Dendritic cell treated with granulocyte-macrophage colony-stimulating factor and Interleukin-4, amounts not matched to agents 40 ng/mL and 50 ng/mL, for 4 days (primary cell): ENCODE results near the gene PRKCA.
"Not testable (repeated sequence)": the region's sequence is repeated elsewhere in the genome, so short reads cannot be mapped to it uniquely, and the experiment has no call there.

Experiments
- H3K27ac Mint-ChIP-seq: one replicate; pipeline ENCODE4 v1.8.0; 2022; ENCODE audit warnings: mild to moderate bottlenecking, mixed read lengths
- H3K27me3 Mint-ChIP-seq: one replicate; pipeline ENCODE4 v1.8.0; 2022; ENCODE audit warnings: mild to moderate bottlenecking, mixed read lengths
- H3K36me3 Mint-ChIP-seq: one replicate; pipeline ENCODE4 v1.8.0; 2022; ENCODE audit warnings: low read depth, mixed read lengths
- H3K4me1 Mint-ChIP-seq: one replicate; pipeline ENCODE4 v1.8.0; 2022; ENCODE audit warnings: low read depth, mixed read lengths
- H3K4me3 Mint-ChIP-seq: one replicate; pipeline ENCODE4 v1.8.0; 2022; ENCODE audit warnings: mild to moderate bottlenecking, moderate library complexity, mixed read lengths
- H3K9me3 Mint-ChIP-seq: one replicate; pipeline ENCODE4 v1.8.0; 2022; ENCODE audit warnings: mixed read lengths
- intact Hi-C: fragments of 100-400 bp; cut with micrococcal nuclease; formaldehyde crosslinking; loops from one replicate; pipeline ENCODE4 v1.15.0; 2022

The PRKCA gene

DNA sequence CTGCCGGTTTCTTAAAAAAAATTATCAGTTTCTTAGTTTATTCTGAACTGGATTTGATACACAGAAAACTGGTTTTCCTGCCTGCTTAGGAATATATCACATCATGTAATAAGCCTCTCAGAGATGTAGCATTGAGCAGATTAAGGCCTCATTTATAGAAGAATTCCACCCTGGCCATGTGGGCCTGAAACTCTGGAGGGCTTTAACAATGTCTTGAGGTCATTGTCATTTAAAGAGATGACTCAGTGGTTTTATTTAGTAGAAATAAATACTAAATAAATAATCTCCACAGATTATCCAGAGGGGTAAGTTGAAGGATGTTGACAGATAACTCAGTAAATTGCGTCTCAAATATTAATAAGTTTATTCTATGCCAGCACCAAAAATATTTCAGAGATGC lies 56.9 kb downstream of the PRKCA start:
- H3K9me3 Mint-ChIP-seq: no peaks in the 10 kb centered on the region
- peaks cover 3% of the 10 kb centered on the region for H3K4me1 Mint-ChIP-seq
- H3K27me3 Mint-ChIP-seq: peaks cover 1% of the 10 kb centered on the region
- intact Hi-C loops: loop anchor here (10.0 kb wide), 1 partner anchor 45 kb away; no protein-coding TSS in a partner anchor
- H3K4me3 Mint-ChIP-seq: no peak overlapping the region
- H3K36me3 Mint-ChIP-seq: no peaks in the 10 kb centered on the region
- no peak overlapping the region for H3K27ac Mint-ChIP-seq

DNA sequence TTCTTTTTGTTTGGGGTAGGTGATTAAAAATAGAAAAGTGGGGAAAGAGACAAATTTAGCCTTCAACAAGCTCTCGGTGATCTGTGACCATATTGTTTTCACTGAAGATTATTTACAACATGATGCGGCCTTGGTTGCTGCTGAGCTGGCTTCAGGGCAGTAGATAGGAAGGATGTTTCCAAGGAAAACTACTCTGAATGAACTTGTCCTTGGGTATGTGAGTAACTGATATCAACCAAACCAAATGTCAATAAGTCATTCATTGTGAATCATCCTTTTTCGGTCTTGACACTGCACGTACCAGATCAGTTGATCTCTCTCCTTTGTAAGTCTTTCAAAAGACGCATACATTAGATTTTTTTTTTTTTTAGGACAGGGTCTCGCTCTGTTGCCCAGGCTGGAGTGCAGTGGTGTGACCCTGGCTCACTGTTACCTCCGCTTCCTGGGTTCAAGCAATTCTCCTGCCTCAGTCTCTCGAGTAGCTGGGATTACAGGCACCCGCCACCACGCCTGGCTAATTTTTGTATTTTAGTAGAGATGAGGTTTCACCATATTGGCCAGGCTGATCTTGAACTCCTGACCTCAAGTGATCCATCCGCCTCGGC lies 58.6 kb downstream of the PRKCA start:
- intact Hi-C loops, H3K27me3 Mint-ChIP-seq, H3K27ac Mint-ChIP-seq, H3K4me3 Mint-ChIP-seq, H3K36me3 Mint-ChIP-seq, H3K9me3 Mint-ChIP-seq: not testable (repeated sequence)
- peaks cover 14% of the 10 kb centered on the region for H3K4me1 Mint-ChIP-seq

DNA sequence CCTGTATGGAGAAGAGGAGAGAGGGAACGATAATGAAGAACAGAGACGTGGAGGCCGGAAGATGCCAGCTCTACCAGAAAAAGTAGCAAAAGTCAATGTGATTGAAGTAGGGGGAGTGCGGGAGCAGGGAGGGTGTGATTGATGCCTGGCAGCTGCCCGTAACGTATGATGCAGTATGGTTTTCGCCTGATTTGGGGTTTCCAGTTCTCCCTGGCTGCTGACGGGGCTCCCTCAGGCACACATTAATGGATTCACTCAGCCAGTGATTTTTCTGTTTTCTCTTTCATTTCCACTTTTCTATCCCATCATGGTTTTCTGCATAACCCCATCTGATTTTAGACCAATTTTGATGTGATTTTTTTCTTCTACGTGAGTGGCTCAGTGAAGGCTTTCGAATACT lies 62.1 kb downstream of the PRKCA start:
- Mint-ChIP-seq H3K4me1 (peaks cover 14% of the 10 kb centered on the region), H3K27me3 (peaks cover 2% of the 10 kb centered on the region), H3K27ac (no peak overlapping the region), H3K4me3 (no peak overlapping the region), H3K36me3 (no peaks in the 10 kb centered on the region), H3K9me3 (no peaks in the 10 kb centered on the region)
- intact Hi-C loops: no loop called here

DNA sequence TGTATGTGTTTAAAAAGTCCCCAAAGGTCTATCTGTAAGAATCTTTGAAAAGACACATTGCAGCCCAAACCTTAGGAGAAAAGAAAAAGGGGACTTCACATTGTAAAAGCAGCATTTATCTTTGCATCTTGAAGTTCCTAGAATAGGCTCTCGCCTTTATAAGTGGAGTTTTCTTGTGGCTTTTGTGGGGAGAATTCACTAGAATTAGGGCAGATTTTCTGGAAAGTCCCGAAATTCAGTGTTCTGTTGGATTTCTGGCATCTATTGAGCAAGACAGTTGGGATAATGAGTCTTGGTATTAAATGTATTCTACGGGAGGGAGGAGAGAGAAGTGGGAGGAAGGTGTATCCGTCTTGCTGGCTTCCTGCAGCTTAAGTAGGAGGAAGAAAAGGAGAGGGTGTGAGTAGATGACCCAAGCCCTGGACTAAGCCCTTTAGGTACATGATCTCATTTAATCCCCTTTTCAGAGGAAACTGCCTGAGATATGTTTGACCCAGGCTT lies 62.6 kb downstream of the PRKCA start:
- Mint-ChIP-seq H3K27ac (no peak overlapping the region), H3K9me3 (no peaks in the 10 kb centered on the region), H3K4me3 (no peak overlapping the region), H3K36me3 (no peaks in the 10 kb centered on the region), H3K4me1 (peaks cover 14% of the 10 kb centered on the region), H3K27me3 (peaks cover 2% of the 10 kb centered on the region)
- intact Hi-C loops: no loop called here

DNA sequence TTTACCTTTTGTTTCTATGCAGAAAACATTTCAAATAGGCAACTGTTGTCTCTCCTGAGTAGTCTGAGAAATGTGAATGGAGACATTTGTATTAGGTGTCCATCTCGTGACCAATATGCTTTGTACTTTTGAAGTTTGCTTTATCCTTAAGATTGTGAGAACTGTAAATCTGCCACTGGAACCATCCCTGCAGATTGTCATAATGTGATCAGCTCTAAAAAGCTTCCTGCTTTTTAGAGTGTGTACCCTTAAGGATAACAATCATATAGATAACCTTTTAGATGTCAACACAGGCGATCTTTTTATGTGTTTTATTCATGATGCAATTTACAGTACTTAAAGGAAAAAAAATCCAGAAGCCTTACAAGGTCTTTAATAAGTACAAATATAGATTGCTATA lies 63.5 kb downstream of the PRKCA start:
- H3K36me3 Mint-ChIP-seq: no peaks in the 10 kb centered on the region
- H3K27me3 Mint-ChIP-seq: peaks cover 2% of the 10 kb centered on the region
- intact Hi-C loops: no loop called here
- no peak overlapping the region for H3K4me3 Mint-ChIP-seq
- H3K4me1 Mint-ChIP-seq: peaks cover 14% of the 10 kb centered on the region
- H3K27ac Mint-ChIP-seq: no peak overlapping the region
- no peaks in the 10 kb centered on the region for H3K9me3 Mint-ChIP-seq

DNA sequence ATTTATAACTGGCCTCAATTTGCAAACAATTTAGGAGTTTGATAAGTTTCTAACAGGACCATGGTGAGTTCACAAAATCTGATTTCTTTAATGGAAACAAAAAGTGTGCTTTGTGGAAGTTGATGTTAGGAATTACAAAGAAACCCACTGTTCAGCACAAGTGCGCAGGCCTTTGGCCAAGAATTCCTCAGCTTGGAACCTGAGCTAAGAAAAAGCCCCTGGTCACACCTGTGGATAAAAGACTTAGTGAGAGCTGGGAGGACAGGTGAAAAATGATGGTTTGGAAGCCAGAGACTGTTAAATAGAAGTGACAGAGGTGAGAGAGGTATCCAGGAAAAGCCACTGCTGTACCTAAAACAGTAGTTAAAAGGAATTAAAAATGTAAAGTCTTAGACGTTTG lies 64.7 kb downstream of the PRKCA start:
- peaks cover 14% of the 10 kb centered on the region for H3K4me1 Mint-ChIP-seq
- peaks cover 2% of the 10 kb centered on the region for H3K27me3 Mint-ChIP-seq
- intact Hi-C loops: no loop called here
- H3K9me3 Mint-ChIP-seq: no peaks in the 10 kb centered on the region
- H3K4me3 Mint-ChIP-seq: no peak overlapping the region
- H3K27ac Mint-ChIP-seq: no peak overlapping the region
- H3K36me3 Mint-ChIP-seq: no peaks in the 10 kb centered on the region

DNA sequence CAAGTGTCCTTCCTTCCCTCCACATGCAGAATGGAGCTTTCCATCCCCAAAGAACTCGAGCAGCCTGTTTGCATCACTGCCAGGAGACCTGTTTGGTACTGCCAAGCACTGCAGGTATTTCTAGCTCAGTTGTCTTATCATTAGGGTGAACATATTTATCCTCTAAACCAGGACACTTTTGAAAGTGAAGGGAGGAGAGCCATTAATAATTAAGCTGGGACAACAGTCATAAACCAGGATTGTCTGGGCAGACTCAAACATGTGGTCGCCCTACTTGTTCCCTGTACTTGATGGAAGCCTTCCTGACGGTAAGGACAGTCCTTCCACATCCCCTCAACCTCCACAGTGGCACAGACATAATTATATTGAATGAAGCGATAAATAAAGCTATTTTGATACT lies 67.4 kb downstream of the PRKCA start:
- H3K27ac Mint-ChIP-seq: no peak overlapping the region
- no peaks in the 10 kb centered on the region for H3K36me3 Mint-ChIP-seq
- peaks cover 6% of the 10 kb centered on the region for H3K4me1 Mint-ChIP-seq
- H3K27me3 Mint-ChIP-seq: no peaks in the 10 kb centered on the region
- no peak overlapping the region for H3K4me3 Mint-ChIP-seq
- intact Hi-C loops: no loop called here
- no peaks in the 10 kb centered on the region for H3K9me3 Mint-ChIP-seq

DNA sequence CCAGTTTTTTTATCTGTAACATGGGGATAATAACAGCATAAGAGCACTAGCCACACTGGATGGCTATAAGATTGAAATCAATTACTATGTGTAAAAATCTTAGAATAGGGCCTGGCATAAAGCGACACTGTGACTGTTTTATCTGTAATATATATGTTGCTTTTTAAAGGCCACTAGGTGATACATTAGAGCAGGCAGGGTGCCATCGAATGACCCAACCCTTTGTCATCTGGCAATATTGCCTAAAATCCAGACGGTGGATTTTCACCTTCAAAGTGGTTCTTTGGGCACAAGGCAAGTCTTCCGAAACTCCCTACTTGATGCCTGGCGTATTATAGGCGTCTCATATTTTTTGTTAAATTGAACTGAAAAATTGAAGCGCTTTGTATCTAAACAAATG lies 69.1 kb downstream of the PRKCA start:
- no peak overlapping the region for H3K4me3 Mint-ChIP-seq
- no peaks in the 10 kb centered on the region for H3K9me3 Mint-ChIP-seq
- no peaks in the 10 kb centered on the region for H3K4me1 Mint-ChIP-seq
- no peaks in the 10 kb centered on the region for H3K27me3 Mint-ChIP-seq
- intact Hi-C loops: no loop called here
- no peak overlapping the region for H3K27ac Mint-ChIP-seq
- no peaks in the 10 kb centered on the region for H3K36me3 Mint-ChIP-seq

DNA sequence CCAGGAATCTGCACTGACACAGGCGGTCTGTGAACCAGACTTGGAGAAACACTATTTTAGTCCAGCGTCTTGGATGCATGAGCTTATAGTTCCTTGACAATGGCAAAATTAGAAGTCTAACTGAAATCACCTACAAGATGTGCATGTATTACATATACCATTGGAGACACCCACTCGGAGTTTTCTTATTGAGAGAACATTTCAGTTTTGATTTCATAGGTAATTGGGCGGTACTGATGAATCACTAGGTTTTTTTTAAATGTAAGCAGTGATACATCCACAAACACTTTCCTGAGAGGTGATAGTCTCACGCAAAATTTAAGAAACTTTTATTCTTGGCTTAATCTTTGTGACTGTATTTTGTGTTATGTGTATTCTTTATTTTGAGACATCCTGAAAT lies 69.8 kb downstream of the PRKCA start:
- no peaks in the 10 kb centered on the region for H3K4me1 Mint-ChIP-seq
- no peaks in the 10 kb centered on the region for H3K9me3 Mint-ChIP-seq
- no peak overlapping the region for H3K27ac Mint-ChIP-seq

DNA sequence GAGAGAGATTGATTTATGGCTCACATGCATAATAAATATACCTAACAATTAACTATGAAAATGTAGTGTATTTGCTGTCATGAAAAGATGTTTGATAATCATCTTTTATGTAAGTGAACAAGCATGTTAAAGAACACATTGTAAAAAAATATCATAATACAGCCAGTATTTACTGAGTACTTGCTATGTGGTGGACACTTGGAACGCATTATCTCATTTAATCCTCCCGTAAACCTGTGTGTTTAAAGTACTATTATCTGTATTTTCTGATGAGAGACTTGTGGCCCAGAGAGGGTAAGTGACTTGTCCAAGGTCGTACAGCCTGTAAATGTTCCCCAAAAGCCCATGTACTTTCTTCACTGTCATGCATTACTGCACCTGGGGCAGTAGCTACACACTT lies 70.7 kb downstream of the PRKCA start:
- intact Hi-C loops: no loop called here
- Mint-ChIP-seq H3K27ac (no peak overlapping the region), H3K9me3 (no peaks in the 10 kb centered on the region), H3K36me3 (no peaks in the 10 kb centered on the region), H3K4me1 (no peaks in the 10 kb centered on the region), H3K27me3 (no peaks in the 10 kb centered on the region), H3K4me3 (no peak overlapping the region)

More for the DNA sequence above, 69.8 kb downstream of the PRKCA start:
- intact Hi-C loops: no loop called here
- Mint-ChIP-seq H3K4me3 (no peak overlapping the region), H3K27me3 (no peaks in the 10 kb centered on the region), H3K36me3 (no peaks in the 10 kb centered on the region)

DNA sequence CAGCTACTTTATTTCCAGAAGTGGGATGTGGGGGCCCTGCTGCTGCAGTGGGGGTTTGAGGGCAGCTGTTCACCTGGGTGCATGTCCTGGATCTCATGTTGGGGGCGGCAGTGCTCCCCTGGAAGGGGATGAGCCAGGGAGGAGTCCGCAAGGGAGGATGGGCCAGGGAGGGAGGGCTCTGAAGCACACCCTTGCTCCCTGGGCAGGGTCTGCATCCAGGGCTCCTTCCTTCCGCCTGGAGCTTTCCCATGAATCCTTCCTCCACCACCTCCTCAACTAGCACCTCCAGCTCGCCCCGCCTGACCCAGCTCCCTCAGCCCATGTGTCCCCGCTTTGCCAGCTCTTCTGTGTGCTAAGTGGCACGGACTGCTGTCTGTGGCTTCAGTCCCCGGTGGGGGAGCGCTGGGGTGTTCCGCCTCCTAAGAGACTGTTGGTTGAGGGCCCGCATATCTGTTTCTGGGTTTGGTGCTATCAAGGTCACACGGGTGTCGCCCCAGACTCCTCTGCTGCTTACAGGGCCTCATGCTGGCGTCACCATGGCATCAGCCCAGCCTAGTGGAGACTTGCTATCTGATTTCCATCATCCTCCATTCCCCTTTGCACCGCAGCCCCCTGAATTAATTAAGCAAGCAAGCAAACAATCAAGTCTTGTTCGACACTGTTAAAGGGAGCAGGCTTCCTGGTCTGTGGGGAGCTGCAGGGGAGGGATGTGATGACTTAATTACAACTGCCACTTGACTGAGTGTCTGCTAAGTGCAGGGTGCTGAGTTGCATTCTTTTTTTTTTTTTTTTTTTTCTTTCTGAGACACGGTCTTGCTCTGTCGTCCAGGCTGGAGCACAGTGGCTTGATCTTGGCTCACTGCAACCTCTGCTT lies 71.8 kb downstream of the PRKCA start:
- intact Hi-C loops: no loop called here
- Mint-ChIP-seq H3K27ac (no peak overlapping the region), H3K4me1 (peaks cover under 1% of the 10 kb centered on the region), H3K27me3 (no peaks in the 10 kb centered on the region), H3K36me3 (no peaks in the 10 kb centered on the region), H3K9me3 (no peaks in the 10 kb centered on the region), H3K4me3 (no peak overlapping the region)

DNA sequence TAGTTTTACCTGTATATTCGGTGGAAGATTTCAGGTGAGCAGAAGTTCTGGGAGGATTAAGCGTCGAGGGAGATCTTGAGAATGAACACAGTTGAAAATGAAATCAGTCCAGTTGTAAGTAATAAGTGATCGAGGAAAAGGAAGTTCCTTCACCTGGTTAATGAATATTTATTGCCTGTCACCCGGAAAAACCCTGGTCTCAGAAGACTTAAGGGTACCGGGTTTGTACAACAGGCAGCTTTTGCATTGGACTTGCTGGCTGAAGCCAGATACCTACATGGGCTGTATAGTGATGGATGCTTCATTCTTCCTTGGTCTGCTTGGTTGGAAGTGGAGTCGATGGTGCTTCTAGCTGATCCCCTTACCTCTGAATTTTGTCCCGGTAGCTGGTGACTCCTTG lies 72.7 kb downstream of the PRKCA start:
- no peaks in the 10 kb centered on the region for H3K36me3 Mint-ChIP-seq
- no peaks in the 10 kb centered on the region for H3K27me3 Mint-ChIP-seq
- H3K27ac Mint-ChIP-seq: no peak overlapping the region
- no peak overlapping the region for H3K4me3 Mint-ChIP-seq
- intact Hi-C loops: no loop called here
- peaks cover 8% of the 10 kb centered on the region for H3K4me1 Mint-ChIP-seq
- H3K9me3 Mint-ChIP-seq: no peaks in the 10 kb centered on the region

DNA sequence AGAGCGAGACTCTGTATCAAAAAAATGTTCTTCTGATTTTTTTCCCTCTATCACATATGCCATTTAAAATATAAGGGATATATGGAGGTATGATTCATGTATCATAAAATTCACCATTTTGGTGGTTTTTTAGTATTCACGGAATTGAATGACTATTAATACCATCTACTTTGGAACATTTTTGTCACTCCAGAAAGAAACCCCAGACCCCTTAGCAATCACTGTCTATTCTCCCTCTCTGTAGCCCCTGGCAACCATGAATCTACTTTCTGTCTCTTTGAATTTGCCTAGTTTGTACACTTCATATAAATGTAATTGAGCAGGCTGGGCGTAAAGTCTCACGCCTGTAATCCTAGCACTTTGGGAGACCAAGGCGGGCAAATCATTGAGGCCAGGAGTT lies 75.9 kb downstream of the PRKCA start:
- no peak overlapping the region for H3K4me3 Mint-ChIP-seq
- no peaks in the 10 kb centered on the region for H3K27me3 Mint-ChIP-seq
- no peaks in the 10 kb centered on the region for H3K36me3 Mint-ChIP-seq
- H3K27ac Mint-ChIP-seq: no peak overlapping the region
- intact Hi-C loops: no loop called here
- H3K4me1 Mint-ChIP-seq: peaks cover 8% of the 10 kb centered on the region
- no peaks in the 10 kb centered on the region for H3K9me3 Mint-ChIP-seq

DNA sequence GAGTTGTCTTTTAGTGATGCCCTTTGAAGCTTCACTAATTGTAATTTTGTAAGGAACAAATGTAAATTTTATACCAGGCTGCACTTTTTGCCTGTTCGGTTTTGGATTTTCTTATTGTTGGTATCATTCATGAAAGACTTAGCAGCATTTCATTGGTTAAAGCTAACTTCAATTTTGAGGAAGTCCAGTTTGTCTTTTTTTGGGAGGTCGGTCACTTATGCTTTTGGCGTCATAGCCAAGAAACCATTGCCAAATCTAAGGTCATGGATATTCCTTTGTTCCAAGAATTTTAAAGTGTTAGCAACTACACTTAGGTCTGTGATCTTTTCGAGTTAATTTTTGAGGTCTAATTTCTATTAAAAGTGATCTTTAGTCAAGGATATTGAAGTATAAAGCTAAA lies 77.1 kb downstream of the PRKCA start:
- Mint-ChIP-seq H3K36me3 (no peaks in the 10 kb centered on the region), H3K4me1 (peaks cover 8% of the 10 kb centered on the region), H3K9me3 (no peaks in the 10 kb centered on the region), H3K4me3 (no peak overlapping the region), H3K27ac (no peak overlapping the region), H3K27me3 (no peaks in the 10 kb centered on the region)
- intact Hi-C loops: no loop called here
